HG03025 (cell line): Measurements from ENCODE around the gene TAF4.

Experiments
- ATAC-seq: cut with Tn5 transposase; IDR thresholded peaks from one replicate; pipeline ENCODE4 v1.9.1; 2021; ENCODE audit warnings: mild to moderate bottlenecking, moderate library complexity; ENCODE audit not compliant: unreplicated experiment, low FRiP score

The TAF4 gene

DNA sequence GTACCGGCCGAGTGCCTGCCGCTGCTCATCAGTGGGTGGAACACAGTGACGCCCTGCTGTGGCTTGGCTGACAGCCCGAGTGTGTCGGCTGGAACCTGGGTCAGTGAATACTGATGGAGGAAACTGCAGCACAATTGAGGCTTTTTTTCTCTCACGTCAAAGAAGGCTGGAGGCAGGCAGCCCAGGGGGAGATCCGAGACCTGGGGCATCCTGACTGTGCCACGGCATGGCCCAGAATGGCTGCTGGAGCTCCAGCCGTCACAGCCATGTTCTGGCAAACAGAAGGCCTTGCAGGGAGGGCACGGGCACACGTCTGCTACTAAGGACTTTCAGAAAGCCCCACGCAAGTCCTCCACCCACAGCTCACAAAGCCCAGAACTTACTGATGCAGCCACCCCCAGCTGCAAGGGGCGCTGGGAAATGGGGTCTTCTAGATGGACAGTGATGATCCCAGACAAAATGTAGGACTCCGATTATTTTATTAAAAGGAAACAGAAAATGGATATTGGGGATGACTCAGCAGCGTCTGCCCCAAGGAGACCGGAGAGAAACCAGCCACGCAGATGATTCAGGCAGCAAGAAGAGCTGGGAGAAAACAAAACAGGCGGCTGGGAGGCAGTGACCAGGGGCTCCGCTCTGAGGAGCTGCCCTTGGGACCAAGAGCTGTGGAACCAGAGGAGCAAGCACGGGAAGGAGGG lies 140.0 kb downstream of the TAF4 start:
- ATAC-seq, result no peak

- ATAC-seq, result no peak
Observed at GRCh38 chr20:61924858-61925554, 140.7 kb downstream of the TAF4 start.
